ENCODE results near the gene KRTAP4-12. TPM values are rescaled to one million over a fixed set of nuclear protein-coding genes. Genes with fewer than 3 reads are reported as not detected.

KRTAP4-12 gene
- polyA plus RNA-seq, 1 donor (not counting 4 experiments of a cell fraction or from before 2014, with no cell fraction given), result not detected

DNA sequence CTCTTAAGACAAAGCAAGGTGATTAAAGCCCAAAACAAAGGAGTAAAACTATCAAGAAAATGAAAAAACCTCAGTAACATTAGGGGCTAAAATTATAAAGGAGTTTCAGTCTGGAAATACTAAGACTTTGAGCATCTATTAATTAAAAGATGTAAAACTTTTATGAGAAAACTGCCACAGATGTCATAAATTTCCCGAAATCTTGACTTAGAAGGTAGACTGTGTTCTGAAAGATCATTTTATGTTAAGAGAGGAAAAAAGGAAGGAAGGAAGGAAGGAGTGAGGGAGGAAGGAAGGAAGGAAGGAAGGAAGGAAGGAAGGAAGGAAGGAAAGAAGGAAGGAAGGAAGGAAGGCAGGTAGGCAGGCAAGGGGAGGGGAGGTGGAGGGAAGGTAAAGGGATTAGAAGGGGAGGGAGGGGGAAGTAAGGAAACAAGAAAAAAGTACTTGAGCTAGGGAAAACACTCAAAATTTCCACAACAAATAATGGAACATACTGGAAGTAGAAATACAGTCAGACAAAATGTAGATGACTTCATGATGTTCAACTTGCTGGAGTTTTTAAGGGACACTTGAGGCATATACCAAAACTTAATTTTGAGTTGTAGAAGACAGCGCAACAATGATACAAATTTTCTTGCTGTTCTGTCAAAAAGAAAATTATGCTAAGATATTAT is 23.7 kb upstream of the KRTAP4-12 start:
- peaks cover 3% of the 10 kb centered on the region for H3K9me3 ChIP-seq (ENCODE audit: control insufficient read depth, low read depth, low read length)
- H3K36me3 ChIP-seq (ENCODE audit: control insufficient read depth in 2 of 2, extremely low read depth in 1 of 2, insufficient read depth in 2 of 2, low read length in 2 of 2), result no peaks in the 10 kb centered on the region
- FAIRE-seq (no peak), DNase-seq (ENCODE audit: low read depth, low spot score) (no peak)
- no peak overlapping the region for H3K27ac ChIP-seq (ENCODE audit: control insufficient read depth, insufficient read depth, low read length)
- TF ChIP-seq, protein P1, sequence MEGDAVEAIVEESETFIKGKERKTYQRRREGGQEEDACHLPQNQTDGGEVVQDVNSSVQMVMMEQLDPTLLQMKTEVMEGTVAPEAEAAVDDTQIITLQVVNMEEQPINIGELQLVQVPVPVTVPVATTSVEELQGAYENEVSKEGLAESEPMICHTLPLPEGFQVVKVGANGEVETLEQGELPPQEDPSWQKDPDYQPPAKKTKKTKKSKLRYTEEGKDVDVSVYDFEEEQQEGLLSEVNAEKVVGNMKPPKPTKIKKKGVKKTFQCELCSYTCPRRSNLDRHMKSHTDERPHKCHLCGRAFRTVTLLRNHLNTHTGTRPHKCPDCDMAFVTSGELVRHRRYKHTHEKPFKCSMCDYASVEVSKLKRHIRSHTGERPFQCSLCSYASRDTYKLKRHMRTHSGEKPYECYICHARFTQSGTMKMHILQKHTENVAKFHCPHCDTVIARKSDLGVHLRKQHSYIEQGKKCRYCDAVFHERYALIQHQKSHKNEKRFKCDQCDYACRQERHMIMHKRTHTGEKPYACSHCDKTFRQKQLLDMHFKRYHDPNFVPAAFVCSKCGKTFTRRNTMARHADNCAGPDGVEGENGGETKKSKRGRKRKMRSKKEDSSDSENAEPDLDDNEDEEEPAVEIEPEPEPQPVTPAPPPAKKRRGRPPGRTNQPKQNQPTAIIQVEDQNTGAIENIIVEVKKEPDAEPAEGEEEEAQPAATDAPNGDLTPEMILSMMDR (optimal IDR thresholded peaks at IDR 0.05 in 1 of 3, IDR thresholded peaks at IDR 0.05 in 1 of 3, conservative IDR thresholded peaks at IDR 0.05 in 1 of 3; ENCODE audit: extremely low read depth in 1 of 3, insufficient read depth in 2 of 3, low read length in 3 of 3), result no peak
- no peak for TF ChIP-seq EZH2 (IDR thresholded peaks at IDR 0.05; ENCODE audit: low read length)
- no peaks in the 10 kb centered on the region for H3K9me1 ChIP-seq (ENCODE audit: control insufficient read depth, extremely low read depth, insufficient read depth, low read length)
- H4K20me1 ChIP-seq (ENCODE audit: control insufficient read depth, extremely low read depth, insufficient read depth, low read length), result no peaks in the 10 kb centered on the region
- H3K9ac ChIP-seq (ENCODE audit: control insufficient read depth, extremely low read depth, insufficient read depth, low read length), result no peak overlapping the region
- dilution Hi-C loops (cut with MboI; ENCODE audit: extremely low pct_ligation_motif_present, low sequenced_read_pairs), result no loop called here
- no peaks in the 10 kb centered on the region for H3K4me1 ChIP-seq (ENCODE audit: control insufficient read depth, extremely low read depth, insufficient read depth, low read length)
- no peaks in the 10 kb centered on the region for H3K27me3 ChIP-seq (ENCODE audit: control insufficient read depth, extremely low read depth, insufficient read depth, low read length)
- no peaks in the 10 kb centered on the region for H3K79me2 ChIP-seq (ENCODE audit: control insufficient read depth, insufficient read depth, low read length)
- no peak overlapping the region for H3K4me3 ChIP-seq (ENCODE audit: control insufficient read depth in 2 of 3, extremely low read depth in 1 of 3, insufficient read depth in 2 of 3, low read depth in 1 of 3, low read length in 3 of 3)
- H3K4me2 ChIP-seq (ENCODE audit: control insufficient read depth, extremely low read depth, insufficient read depth, low read depth, low read length), result no peak overlapping the region
- H2AFZ ChIP-seq (ENCODE audit: control insufficient read depth, low read length), result no peak overlapping the region

DNA sequence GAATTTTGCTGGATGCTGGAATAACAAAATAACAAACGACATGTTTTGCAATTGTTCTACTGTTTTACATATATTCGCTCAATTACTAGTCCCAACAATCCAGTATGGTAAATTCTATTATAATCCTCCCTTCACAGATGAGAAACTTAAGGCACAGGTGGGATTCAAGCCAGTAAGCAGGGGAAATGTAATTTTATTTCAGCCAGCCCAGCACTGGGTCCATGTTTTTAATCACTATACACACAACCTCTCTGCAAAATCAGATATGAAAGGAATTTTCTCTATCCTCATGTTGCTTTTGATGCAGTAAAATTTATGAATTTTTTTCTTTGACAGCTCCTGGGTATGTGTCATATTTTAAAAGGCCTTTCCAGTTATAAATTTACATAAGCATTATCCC is 21.3 kb upstream of the KRTAP4-12 start:
- H2AFZ ChIP-seq (ENCODE audit: control insufficient read depth, low read length), result no peak overlapping the region
- H3K27ac ChIP-seq (ENCODE audit: control insufficient read depth, insufficient read depth, low read length), result no peak overlapping the region
- H3K9me3 ChIP-seq (ENCODE audit: control insufficient read depth, low read depth, low read length), result peaks cover 5% of the 10 kb centered on the region
- dilution Hi-C loops (cut with MboI; ENCODE audit: extremely low pct_ligation_motif_present, low sequenced_read_pairs), result no loop called here
- H3K9ac ChIP-seq (ENCODE audit: control insufficient read depth, extremely low read depth, insufficient read depth, low read length), result no peak overlapping the region
- H3K79me2 ChIP-seq (ENCODE audit: control insufficient read depth, insufficient read depth, low read length), result no peaks in the 10 kb centered on the region
- H3K4me1 ChIP-seq (ENCODE audit: control insufficient read depth, extremely low read depth, insufficient read depth, low read length), result peaks cover 8% of the 10 kb centered on the region
- no peaks in the 10 kb centered on the region for H3K27me3 ChIP-seq (ENCODE audit: control insufficient read depth, extremely low read depth, insufficient read depth, low read length)
- FAIRE-seq, result no peak
- no peaks in the 10 kb centered on the region for H3K9me1 ChIP-seq (ENCODE audit: control insufficient read depth, extremely low read depth, insufficient read depth, low read length)
- H3K36me3 ChIP-seq (ENCODE audit: control insufficient read depth in 2 of 2, extremely low read depth in 1 of 2, insufficient read depth in 2 of 2, low read length in 2 of 2), result no peaks in the 10 kb centered on the region
- H4K20me1 ChIP-seq (ENCODE audit: control insufficient read depth, extremely low read depth, insufficient read depth, low read length), result no peaks in the 10 kb centered on the region
- H3K4me2 ChIP-seq (ENCODE audit: control insufficient read depth, extremely low read depth, insufficient read depth, low read depth, low read length), result no peak overlapping the region
- DNase-seq (ENCODE audit: low read depth, low spot score), result no peak
- no peak overlapping the region for H3K4me3 ChIP-seq (ENCODE audit: control insufficient read depth in 2 of 3, extremely low read depth in 1 of 3, insufficient read depth in 2 of 3, low read depth in 1 of 3, low read length in 3 of 3)
- TF ChIP-seq, protein P1 (optimal IDR thresholded peaks at IDR 0.05 in 1 of 3, IDR thresholded peaks at IDR 0.05 in 1 of 3, conservative IDR thresholded peaks at IDR 0.05 in 1 of 3; ENCODE audit: extremely low read depth in 1 of 3, insufficient read depth in 2 of 3, low read length in 3 of 3), result no peak
- TF ChIP-seq EZH2 (IDR thresholded peaks at IDR 0.05; ENCODE audit: low read length), result no peak
